Fibroblast of the conjunctiva (primary cell): ENCODE results near the gene PCSK5.
"Not testable (repeated sequence)": the region's sequence is repeated elsewhere in the genome, so short reads cannot be mapped to it uniquely, and the experiment has no call there.

Experiments
- DNase-seq: peaks from one replicate; pipeline ENCODE4 v3.0.0-alpha.2; 2010; ENCODE audit warnings: low read depth

PCSK5 gene

DNA sequence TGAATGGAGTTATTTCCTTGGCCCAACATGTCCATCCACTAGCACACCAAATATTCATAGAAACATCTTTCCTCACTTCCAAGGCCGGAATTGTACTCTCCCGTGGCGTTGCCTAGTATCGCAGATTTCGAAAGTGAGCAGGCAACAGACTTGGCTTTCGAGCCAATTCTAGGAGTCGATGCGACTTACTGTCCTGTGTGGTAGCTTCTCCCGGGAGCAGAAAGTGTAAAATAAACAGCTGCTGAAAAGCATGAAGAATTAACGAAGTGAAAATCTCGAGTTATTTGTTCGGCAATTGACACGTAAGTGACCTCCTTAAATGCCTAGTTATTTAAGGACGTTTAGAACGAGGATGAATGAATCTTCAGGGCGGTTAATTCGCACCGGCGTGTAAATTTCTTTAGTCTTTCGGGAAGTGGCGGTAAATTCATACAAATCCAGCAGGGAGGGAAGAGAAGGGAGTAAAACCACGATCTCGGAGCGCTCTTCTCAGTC, 449 bp upstream of the PCSK5 start:
- DNase-seq, result peak; percentile 40

DNA sequence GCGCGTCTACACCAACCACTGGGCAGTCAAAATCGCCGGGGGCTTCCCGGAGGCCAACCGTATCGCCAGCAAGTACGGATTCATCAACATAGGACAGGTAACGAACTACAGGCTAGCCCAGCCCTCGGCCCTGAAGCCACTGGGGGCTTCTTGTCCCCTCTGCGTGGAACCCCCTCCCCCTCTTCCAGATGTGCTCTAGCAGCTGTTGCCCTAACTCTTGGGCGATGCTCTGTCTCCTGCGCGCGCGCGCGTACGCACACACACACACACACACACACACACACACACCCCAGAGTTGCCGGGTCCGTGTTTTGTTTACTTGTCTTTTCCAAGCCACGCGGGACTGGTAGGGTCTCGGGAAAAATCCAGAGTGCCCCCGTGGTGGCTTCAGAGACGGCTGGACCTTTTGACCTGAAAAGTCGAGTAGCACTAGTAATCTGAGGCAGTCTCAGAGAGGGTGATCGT, 836 bp downstream of the PCSK5 start:
- DNase-seq, result peak; percentile 6

DNA sequence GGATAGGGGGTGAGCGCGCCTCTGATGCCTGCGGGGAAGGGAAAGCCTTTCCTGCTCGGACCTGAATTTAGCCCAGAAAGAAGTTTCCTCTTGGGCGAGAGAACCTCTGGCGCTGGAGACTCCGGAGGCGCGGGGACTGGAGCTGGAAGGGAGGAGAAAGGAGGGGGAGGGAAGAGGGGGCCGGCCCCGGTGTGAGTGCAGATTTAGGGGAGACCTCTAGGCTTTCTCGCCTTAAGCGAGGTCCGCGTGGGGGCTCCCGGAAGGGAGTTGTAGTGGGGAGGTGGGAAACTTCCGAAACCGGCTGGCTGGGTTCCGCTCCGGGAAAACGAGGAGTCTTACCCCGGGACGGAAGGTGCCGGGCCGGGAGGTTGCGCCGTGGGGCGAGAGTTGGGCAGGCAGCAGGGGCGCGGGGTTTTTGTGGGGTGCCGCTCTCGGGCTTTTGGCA, 1.3 kb downstream of the PCSK5 start:
- no peak for DNase-seq

DNA sequence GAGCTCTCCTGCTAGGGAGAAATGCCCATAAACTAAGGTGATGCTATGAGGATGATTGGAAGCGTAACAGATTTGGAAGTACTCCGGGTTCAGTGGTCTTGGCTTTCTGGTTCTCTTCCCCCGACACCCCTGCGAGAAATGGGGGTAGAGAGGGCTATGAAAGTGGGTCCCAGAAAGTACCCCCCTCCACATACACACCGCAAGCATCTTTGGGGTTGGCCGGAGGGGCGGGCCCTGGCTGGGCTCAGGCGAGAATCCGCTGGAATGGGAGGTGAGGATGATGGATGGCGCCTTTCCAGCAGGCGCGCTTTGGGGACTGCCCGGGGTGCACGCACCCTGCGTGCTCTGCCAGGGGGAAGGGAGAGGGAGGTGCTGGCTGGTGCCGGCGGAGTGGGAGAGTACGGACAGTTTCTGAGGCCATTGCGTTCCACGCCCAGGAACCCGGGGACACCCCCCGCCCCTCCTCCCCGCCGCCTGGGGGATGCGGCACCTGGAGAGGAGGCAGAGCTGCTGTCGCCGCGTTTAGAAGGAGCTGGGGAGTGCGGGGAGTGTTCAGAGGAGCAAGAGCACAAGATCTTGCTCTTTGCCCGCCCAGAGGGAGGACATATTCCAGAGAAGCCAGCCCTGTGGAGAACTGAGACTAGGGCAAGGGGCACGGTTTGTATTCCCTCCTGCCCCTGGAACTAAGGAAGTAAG, 1.9 kb downstream of the PCSK5 start:
- no peak for DNase-seq

DNA sequence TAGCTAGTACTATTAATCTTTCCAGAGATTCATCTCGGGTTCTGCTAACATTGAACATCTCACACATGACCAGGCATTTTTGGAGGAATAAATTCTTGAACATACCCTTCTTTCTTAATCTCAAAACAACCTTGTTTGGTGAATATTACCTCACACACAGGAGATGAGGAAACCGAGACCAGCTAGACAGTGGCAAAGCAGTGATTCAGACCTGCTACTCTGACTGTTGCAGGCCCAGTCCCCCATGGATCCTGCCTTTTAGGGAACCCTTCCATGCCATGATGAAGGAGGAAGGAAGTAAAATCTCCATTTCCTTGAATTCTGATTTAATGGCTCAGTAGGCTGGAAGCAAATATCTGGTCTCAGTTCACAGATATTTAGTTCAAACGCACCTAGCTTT, 2.6 kb downstream of the PCSK5 start:
- no peak for DNase-seq

DNA sequence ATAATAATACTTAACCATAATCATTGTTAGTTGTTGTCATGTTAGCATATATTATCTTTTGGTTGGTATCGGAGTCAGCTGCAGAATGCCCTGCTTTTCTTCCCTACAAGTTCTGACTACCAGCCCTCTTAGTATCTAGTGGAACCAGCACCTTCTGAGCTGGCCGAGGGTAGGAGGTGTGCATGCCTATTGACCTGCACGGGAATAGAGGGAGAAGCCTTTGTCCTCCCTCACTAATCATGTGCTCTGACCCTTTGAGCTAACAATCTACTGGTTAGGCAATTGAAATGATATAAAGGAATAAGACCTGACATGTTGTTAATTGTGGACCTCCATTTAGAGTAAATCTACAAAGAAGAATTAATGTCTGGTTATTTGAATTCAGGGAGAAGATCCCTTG, 4.1 kb downstream of the PCSK5 start:
- no peak for DNase-seq

DNA sequence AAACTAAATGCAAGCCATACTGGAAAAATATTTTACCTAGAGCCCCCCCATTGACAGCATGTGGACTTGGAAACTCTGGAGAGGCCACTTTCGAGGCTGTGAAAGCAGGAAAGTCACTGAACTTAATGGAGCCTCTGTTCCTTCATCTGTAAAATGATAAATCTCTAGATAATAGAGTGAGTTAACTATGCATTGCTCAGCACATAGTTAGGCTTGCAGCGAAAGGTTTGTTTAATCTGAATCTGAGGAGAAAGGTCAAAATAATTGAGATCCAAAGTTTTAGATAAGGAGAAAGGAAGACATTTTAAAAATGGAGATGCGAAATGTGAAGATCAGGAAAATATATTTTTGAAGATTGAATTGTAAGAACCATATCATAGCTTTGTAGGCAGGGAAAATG, 4.6 kb downstream of the PCSK5 start:
- DNase-seq, result no peak

DNA sequence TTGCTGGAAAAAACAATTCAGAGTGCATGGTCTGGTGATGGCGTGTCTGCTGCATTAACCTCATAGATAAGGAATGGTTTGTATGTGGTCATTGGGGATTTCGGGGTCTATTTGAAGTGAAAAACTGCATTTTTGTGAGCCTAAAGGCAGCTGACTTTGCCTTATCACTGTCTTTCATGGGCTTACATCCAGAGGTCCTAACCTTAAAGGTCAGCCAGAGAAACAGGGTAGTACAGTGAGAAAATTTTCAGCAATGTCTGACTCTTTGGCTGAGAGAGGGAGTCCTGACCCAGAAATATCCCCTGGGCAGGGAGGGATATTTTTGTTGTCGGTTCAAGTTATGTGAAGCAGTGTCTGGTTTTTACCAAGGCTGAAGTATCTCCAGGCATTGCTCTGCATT, 5.7 kb downstream of the PCSK5 start:
- no peak for DNase-seq

DNA sequence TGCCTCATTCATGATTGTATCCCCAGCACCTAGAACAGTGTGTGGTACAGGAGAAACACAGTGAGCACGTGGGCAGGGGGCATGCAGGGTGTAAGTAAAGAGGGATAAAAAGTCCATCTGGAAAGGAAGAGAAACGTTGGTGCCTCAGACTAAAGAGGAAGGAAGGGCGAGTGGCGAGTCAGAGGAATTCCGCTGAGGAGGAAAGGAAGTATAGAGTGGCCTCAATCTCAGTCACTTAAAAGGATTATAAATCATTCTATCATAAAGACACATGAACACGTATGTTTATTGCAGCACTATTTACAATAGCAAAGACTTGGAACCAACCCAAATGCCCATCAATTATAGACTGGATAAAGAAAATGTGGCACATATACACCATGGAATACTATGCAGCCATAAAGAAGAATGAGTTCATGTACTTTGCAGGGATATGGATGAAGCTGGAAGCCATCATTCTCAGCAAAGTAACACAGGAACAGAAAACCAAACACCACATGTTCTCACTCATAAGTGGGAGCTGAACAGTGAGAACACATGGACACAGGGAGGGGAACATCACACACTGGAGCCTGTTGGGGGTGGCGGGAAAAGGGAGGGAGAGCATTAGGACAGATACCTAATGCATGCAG, 10.5 kb downstream of the PCSK5 start:
- DNase-seq, result not testable (repeated sequence)

DNA sequence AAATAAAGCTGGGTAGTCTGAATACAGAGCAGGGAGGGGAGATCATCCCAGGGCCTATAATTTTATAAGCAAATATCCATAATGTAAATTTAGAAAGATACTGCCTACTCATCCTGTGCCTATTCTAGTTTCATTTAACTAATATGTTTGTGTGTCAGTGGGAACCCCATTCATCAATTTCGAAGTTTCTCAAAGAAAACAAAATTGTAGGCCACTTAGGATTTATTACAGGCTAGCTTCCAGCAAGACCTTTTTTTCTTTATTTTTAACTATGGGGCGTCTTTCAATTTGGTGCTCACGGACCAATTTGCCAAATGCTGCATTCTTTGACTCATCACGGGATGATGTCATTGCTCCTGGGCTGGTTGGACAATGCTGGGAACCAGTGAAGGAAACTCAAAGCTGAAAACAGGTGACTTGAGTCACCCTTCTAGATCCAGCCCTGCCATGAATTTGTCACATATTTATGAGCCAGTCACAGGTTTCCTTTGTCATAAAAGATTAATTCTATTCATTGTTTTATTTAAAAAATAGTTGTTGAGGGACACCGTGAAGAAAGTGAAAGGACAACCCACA, 13.4 kb downstream of the PCSK5 start:
- no peak for DNase-seq

DNA sequence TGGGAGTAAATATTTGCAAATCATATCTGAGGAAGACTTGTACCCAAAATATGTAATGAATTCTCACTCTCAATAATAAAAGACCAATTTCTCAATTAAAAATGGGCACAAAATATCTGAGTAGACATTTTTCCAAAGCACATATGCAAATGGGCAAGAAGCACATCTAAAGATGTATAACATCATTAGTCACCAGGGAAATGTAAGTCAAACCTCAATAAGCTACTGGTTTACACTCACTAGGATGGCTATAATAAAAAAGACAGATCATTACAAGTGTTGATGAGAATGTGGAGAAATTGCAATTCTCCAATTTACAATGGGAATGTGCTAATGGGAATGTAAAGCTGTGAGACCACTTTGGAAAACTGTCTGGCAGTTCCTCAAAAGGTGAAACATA, 13.9 kb downstream of the PCSK5 start:
- no peak for DNase-seq

DNA sequence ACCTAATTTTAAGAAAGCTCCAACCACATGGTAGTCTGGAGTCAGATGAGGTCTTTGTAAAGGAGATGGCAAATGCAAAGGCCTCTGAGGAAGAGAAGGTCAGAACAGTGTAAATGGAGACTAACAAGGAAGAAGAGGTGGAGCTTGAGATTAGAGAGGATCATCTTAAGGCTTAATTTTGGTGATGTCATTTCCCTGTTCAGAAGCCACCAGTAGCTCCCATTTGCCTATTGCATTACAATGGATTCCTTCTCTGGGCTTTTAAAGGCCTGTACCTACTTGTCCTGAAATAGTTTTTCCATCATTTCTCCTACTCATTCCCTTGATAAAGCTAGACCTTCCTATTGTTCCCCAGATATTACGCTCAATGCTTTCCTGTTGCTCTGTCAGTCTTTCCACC, 16.1 kb downstream of the PCSK5 start:
- DNase-seq, result no peak

DNA sequence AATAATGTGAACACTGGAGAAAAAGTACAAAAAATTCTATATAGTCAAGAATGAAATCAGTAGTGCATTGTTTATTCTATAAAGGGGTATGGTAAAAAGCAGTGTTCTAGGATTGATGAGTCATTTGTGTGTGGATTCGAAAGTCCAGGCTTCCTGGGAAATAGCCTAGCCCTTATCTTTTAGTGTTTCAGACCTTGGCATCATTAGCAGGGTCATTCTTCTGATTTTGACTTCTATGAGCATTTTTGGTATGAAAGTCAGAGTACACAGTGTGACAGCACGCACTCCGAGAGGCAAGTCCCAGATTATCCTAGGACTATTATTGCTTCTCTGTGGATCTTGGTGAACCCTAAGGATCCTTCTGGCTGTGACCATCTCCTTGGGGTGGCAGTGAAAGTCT, 16.9 kb downstream of the PCSK5 start:
- DNase-seq, result no peak

DNA sequence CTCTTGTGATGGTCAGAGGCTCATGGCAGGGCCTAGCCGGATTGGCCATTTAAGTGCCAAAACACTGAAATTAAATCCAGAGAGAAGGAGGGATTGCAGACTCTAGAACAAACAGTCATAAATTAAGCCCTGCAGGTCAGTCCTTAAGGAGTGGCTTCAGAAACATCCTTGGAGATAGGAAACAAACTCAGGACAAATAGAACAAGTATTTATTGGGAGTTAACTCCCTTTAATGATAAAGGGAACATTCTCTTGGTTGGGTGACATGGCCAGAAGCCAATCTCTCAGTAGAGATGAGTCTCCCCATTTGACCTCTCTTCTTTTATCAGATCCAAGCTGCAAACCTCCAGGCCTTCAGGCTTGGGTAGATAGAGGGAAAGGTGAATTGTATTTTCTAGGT, 17.4 kb downstream of the PCSK5 start:
- DNase-seq, result no peak

DNA sequence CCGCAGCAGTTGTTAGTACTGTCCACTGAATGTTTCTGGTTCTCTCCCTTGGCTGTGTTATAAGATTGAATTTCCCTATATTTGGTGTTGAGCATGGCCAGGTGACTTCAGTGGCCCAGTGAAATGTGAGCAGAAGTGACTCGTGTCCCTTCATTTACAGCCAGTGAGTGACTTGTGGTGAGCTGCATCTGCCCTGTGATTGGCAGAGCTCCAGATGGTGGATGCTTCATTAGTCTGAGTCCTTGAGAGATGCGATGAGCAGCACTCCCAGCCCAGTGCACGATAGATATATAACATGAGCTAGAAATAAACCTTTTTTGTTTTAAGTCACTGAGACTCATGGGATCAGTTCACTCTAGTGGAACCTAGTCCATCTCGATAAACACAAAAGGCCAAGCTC, 19.3 kb downstream of the PCSK5 start:
- DNase-seq, result no peak

DNA sequence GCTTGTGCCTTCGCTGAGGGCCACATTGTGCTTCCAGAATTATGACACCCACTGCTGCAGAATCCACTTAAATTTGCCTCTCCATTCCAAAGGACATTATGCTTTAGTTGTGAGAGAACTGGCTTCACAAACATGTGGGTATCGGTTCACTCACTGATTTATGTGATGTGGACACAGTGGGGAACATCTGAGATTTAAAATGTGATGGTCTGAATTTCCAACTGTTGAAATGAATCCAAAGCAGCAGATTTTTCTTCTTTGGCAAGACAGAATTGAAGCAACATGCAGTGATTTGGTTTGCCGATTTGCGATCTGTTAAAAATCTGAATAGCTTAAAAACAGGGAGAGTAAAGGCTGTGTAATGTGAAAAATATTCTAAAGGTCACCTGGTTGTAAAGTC, 20.3 kb downstream of the PCSK5 start:
- no peak for DNase-seq

DNA sequence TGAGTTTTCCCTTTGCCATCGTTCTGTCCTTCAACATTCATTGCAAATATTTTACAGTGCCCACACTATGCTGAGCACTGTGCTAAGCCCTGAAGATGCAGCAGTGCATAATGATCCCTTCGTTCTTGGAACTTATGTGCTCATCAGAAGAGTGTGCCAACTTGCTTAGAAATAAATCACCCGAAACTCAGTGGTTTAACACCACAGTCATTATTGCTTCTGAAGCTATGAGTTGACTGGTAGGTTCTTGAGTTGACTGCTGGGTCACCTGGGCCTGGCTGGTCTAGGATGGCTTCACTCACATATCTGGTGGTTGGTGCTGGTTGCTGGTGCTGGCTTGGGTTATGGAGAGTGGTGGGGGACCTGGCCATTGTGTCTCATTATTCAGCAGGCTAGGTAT, 20.9 kb downstream of the PCSK5 start:
- no peak for DNase-seq

DNA sequence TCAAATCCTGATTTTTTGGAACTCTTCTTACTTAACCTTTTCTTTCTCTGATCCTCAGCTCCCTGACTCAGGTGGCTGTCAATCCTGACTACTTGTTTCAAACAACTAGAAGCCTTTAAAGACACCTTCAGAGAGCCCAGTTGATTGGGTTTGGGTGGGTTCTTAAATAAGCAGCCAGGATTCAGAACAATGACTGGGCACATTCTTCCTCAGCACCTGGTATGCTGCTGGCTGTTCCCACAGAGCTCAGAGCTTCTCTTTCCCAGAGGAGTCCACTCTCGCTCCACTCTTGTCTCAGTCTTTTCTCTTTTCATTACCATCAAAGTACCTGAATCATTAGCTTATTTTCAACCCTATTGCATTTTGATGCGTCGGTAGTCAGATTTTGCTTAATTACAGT, 22.5 kb downstream of the PCSK5 start:
- DNase-seq, result no peak

DNA sequence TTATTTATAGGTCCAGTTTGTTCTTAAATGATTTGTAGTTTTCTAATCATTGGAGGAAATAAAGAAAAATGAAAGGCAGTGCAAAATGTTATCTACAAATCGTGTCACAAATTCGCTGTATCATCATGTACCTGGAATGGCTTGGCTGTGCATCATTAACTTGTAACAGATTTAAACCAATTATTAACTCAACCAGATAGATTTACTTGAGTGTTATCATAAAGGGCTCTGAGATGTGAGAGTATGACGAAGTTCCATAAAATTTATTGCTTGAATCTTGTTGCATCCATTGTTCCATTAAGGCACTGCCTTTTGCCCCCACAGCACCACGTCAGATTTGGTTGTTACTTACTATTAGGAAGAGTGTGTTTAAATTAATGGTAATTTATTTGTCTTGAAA, 23.5 kb downstream of the PCSK5 start:
- DNase-seq, result no peak

DNA sequence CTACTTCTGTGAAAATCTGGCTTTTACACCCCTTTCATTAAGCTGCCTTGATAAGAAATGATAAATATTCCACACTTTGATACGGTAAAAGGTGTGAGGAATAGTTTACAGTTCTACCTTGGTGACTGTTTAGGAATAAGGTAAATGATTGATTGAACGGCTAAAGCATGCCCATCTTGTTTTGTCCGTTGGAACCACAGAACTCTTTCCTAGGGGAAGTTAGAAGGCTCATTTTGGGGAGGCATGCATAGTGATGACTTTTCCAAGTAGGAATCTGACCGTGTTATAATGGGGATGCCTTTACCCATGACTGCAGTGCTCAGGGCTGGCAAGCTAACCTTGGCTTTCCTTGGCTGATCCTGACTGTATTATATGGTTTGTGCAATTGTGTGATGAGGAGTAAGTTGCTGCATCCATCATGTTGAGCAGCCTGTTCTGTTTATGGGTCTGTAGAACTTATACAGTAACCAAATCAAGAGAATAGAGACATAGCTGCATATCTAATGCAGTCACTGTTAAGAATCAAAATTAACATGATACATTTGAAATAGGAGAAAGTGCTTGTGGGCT, 24.5 kb downstream of the PCSK5 start:
- DNase-seq, result no peak

DNA sequence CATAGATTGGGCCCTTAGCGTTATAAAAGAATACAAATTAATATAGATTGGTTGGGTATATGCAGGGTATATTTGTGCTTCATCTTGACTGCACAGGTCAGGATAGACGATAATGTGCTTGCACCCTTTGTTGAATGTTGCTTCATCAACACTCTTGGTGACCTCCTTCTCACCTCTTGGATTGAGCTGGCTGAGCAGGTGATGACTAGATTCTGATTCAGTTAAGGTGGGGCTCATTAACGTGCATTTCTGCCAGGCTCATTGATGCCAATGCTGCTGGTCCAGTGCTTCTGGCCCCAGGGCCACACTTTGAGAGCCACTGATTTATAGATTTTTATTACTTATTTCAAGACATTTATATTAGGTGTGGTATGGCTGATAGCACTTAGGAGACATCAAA, 27.7 kb downstream of the PCSK5 start:
- no peak for DNase-seq

DNA sequence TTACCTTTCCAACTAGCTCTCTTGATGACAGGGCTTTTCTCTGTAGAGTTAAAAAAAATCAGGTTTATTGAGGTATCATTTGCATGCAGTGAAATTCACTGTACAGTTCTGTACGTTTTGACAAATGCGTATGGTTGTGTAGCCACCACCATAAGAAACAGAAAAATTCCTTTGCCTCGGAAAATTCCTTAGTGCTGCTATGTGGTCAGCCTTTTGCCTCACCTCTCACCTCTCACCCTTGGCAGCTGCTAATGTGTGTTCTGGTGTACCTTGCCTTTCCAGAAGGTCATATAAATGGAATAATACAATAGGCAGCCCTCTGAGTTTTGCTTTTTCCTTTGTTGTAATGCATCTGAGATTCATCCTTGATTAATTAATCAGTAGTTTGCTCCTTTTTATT, 28.4 kb downstream of the PCSK5 start:
- DNase-seq, result no peak
